GM12892 (cell line): Measurements from ENCODE around the gene NHLRC4.

ENCODE experiments used
- POLR2A ChIP-seq: IDR thresholded peaks from 2 replicates; pipeline ENCODE4 v1.6.1; 2011; ENCODE audit warnings: low read depth, low read length, control low read depth
- POLR2AphosphoS5 ChIP-seq: IDR thresholded peaks from 2 replicates; pipeline ENCODE4 v1.6.1; 2011; ENCODE audit warnings: low read depth, low read length, control low read depth
- TAF1 ChIP-seq: IDR thresholded peaks from 2 replicates; pipeline ENCODE4 v1.6.1; 2011; ENCODE audit warnings: low read depth, mild to moderate bottlenecking, control low read depth, low read length, borderline replicate concordance

DNA sequence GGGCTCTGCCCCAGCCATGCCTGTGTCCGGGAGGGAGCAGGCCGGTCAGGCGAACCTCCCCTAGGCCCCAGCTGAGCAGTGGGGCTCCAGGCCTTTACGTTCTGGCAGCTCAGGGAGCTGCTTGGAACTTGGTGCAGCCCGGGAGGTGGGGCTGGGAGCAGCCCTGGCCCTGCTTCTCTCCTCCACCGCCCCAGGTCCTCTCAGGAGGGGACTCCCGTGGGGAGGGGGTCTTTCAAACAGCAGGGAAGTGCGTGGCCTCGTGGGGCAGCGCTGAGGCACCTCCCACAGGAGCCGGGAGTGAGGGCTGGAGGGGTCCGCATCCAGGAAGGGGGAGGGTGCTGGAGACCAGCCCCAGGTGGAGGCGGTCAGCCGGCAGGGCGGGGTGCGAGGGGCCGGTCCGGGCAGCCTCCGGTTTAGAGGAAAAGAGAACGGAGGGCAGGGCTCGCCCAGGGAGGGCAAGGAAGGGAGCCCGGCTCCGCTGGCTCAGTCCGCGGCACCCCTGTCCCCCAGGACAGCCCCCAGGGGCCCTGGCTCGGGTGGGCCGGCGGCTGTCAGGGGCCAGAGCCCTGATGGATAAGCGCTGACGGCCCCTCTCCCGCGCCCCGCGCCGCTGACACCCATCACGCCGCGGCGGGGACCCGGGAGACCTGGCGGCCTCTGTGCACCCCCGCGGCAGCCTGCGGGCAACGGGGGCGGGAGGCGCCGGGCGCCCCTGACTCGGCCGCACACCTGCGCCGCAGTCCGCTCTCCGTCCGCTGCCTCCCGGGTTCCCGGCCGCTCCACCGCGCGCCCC, 7.2 kb upstream of the NHLRC4 start:
- no peak for TF ChIP-seq POLR2AphosphoS5
- TF ChIP-seq POLR2A: no peak
- TF ChIP-seq TAF1: no peak
